Activated CD4-positive, CD25-positive, alpha-beta regulatory T cell treated with anti-CD3 and anti-CD28 coated beads, Interleukin-2, amount 50 U/mL, for 24 hours (primary cell): ENCODE measurements around the gene PIK3CB.
"Not testable (repeated sequence)": the region's sequence is repeated elsewhere in the genome, so short reads cannot be mapped to it uniquely, and the experiment has no call there.

ENCODE experiments used
- ATAC-seq, 2 donors: fragments of 150-1000 bp; cut with Tn5 transposase; one replicate each; pipeline ENCODE4 v1.10.0; 2021; ENCODE audit warnings: mild to moderate bottlenecking in 1 of 2, moderate library complexity in 1 of 2

PIK3CB gene

GRCh38 chr3:138802223-138802622 is 32.5 kb downstream of the PIK3CB start:
- ATAC-seq = not testable (repeated sequence)

GRCh38 chr3:138801792-138802191 is 32.9 kb downstream of the PIK3CB start:
- ATAC-seq = no peak

- ATAC-seq = no peak
Measured at GRCh38 chr3:138800248-138800647, 34.5 kb downstream of the PIK3CB start.

- no peak for ATAC-seq
Measured at GRCh38 chr3:138799822-138800221, 34.9 kb downstream of the PIK3CB start.

- ATAC-seq = no peak
Measured at GRCh38 chr3:138797508-138798038, 37.2 kb downstream of the PIK3CB start.

- ATAC-seq = no peak
Measured at GRCh38 chr3:138796761-138797160, 38.0 kb downstream of the PIK3CB start.

GRCh38 chr3:138786788-138787271 is 47.9 kb downstream of the PIK3CB start:
- ATAC-seq = no peak

GRCh38 chr3:138785951-138786350 is 48.8 kb downstream of the PIK3CB start:
- ATAC-seq = no peak

- not testable (repeated sequence) for ATAC-seq
Measured at GRCh38 chr3:138785362-138785857, 49.3 kb downstream of the PIK3CB start.

- ATAC-seq = no peak
Measured at GRCh38 chr3:138782755-138783154, 52.0 kb downstream of the PIK3CB start.

- ATAC-seq = peak; percentile 91 to 93
Measured at GRCh38 chr3:138781012-138781470, 53.7 kb downstream of the PIK3CB start.

- no peak for ATAC-seq
Measured at GRCh38 chr3:138778643-138779042, 56.1 kb downstream of the PIK3CB start.

GRCh38 chr3:138776961-138777360 is 57.8 kb downstream of the PIK3CB start:
- ATAC-seq = no peak

GRCh38 chr3:138775254-138775595 is 59.5 kb downstream of the PIK3CB start:
- no peak for ATAC-seq

GRCh38 chr3:138774529-138775253 is 60.0 kb downstream of the PIK3CB start:
- ATAC-seq = peak; percentile 95 to 100

- no peak for ATAC-seq
Measured at GRCh38 chr3:138771585-138771984, 63.1 kb downstream of the PIK3CB start.

GRCh38 chr3:138769616-138770015 is 65.1 kb downstream of the PIK3CB start:
- ATAC-seq = no peak

- ATAC-seq = no peak
Measured at GRCh38 chr3:138768946-138769345, 65.8 kb downstream of the PIK3CB start.

GRCh38 chr3:138768125-138768524 is 66.6 kb downstream of the PIK3CB start:
- ATAC-seq = no peak

GRCh38 chr3:138767498-138768104 is 67.1 kb downstream of the PIK3CB start:
- ATAC-seq = no peak

- peak; percentile 65 to 69 for ATAC-seq
Measured at GRCh38 chr3:138761002-138761401, 73.7 kb downstream of the PIK3CB start.

- ATAC-seq = no peak
Measured at GRCh38 chr3:138748190-138748589, 86.5 kb downstream of the PIK3CB start.

- ATAC-seq = no peak
Measured at GRCh38 chr3:138747225-138747624, 87.5 kb downstream of the PIK3CB start.

GRCh38 chr3:138740072-138740471 is 94.7 kb downstream of the PIK3CB start:
- ATAC-seq = no peak
